Brain pericyte (primary cell): ENCODE measurements around the gene ENTPD5.
"Not testable (repeated sequence)": the region's sequence is repeated elsewhere in the genome, so short reads cannot be mapped to it uniquely, and the experiment has no call there.

ENCODE experiments used
- DNase-seq: peaks from one replicate; pipeline ENCODE4 v3.0.0-alpha.2; 2012; ENCODE audit warnings: low read depth, low spot score

ENTPD5 gene

GRCh38 chr14:73945159-73945670 lies 73.9 kb downstream of the ENTPD5 start:
- DNase-seq = no peak

DNA sequence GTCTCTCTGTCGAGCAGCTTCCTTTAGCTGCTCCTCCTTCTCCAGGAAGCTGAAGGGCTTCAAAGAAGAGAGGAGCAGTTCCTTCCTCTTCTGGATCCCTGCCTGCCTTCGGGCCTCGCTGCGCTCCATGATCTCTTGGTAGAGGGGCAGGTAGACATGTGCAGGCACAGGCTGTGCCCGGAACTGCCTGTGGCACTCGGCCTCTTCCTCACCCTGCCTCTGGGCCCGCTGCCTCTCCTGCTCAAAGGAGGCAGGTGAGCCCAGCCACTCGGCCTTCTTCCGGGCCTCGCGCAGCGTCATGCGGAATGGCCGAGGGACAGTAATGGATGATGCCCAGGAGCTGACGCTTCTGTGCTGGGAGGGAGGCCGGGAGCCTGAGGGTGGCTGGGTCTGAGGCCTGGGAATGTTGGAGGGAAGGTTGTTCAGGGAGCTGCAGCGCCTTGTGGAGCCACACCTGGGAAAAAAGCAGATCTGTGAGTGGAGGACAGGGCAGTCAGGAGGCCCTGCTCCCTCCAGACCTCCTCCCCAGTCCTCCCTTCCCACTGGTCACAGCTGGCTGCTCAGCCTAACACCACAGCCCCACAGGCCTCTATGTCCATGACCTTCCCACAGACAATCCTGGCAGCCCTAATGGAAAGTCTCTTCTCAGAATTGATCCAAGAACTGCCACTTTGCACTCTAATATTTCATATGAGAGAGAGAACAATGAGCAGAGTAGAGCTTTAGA lies 74.5 kb downstream of the ENTPD5 start:
- no peak for DNase-seq

- no peak for DNase-seq
Observed at GRCh38 chr14:73943083-73943482, 76.0 kb downstream of the ENTPD5 start.

DNA sequence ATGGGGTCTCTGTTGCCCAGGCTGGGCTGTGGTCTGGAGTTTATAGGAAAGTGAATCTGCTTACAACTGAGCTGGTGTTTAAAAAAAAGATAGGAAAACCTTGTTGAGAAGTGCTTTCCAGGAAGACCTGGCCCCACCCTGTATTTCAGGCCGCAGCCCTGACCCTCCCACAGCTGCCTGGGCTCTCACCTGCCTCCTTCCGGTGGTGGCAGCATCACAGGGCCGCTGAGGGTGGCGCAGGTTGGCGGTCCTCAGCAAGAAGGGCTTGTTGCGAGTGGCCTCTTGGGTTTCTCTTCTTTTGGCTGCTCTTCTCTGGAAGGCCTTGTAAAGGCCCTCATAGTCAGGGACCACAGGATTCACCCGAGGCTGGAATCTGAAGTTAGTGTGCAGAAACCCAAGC lies 76.9 kb downstream of the ENTPD5 start:
- DNase-seq = no peak

GRCh38 chr14:73937012-73937411 lies 82.1 kb downstream of the ENTPD5 start:
- no peak for DNase-seq

- no peak for DNase-seq
Observed at GRCh38 chr14:73936548-73936947, 82.5 kb downstream of the ENTPD5 start.

DNA sequence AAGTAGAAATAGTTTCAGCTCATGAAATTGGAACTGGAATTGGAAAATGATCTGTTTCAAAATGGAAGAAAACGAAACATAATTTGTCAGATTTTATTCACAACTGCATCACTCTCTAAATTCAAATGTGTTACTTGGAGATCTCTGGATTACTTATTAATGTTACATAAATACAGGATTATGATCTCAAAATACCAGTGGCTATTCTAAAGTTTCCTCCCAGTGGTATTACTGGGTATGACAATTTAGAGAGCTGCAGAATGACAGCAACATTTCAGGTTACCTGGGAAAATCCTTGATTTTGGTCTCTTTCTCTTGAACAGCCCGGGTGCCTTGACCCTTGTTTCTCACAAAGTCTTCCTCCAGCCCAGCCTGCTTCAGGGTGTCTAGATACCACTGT lies 83.4 kb downstream of the ENTPD5 start:
- no peak for DNase-seq

- no peak for DNase-seq
Observed at GRCh38 chr14:73924337-73924736, 94.8 kb downstream of the ENTPD5 start.

DNA sequence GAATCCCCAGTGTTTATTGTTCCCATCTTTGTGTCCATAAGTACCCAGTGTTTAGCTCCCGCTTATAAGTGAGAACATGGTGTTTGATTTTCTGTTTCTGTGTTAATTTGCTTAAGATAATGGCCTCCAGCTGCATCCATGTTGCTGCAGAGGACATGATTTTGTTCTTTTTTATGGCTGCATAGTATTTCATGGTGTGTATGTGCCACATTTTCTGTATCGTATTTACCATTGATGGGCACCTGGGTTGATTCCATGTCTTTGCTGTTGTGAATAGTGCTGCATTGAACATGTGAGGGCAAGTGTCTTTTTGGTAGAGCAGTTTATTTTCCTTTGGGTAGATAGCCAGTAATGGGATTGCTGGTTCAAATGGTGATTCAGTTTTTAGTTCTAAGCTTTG lies 99.6 kb downstream of the ENTPD5 start:
- not testable (repeated sequence) for DNase-seq

DNA sequence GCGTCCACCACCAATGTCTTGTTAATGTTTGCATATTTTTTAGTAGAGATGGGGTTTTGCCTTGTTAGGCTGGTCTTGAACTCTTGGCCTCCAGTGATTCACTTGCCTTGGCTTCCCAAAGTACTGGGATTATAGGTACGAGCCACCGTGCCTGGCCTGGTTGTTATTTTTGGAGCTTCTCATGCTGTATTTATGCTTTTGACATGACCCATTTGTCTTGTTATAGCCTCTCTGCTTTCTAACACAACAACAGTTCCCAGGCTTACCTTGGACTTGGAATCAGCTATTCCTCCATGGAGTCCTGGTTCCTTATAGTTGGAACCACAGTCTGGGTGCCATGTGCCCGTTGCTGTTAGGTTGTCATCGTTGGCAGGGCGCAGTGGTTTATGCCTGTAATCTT lies 102.8 kb downstream of the ENTPD5 start:
- DNase-seq = no peak

- no peak for DNase-seq
Observed at GRCh38 chr14:73913256-73913655, 105.8 kb downstream of the ENTPD5 start.

DNA sequence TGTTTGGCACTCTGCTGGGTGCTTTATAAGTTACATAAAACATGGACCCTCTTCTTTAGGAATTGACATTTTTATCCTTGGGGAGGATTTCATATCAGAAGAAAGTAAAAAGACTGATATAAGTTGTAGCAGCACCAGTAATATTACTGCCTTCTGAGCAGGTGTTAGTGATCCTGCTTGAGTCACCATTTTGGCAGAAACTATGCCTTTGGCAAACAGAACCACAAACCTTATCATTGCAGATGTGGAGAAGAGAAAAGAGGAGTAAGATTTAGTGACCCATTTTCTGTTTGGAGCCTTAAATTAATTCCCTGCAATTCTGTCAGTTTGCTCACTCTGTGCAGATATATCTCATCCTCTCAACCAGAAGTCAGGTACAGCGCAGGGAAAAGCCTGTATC lies 109.4 kb downstream of the ENTPD5 start:
- DNase-seq = no peak
